HG03139 (cell line): ENCODE measurements around the gene NEO1.

Source experiments
- ATAC-seq: cut with Tn5 transposase; IDR thresholded peaks from one replicate; pipeline ENCODE4 v1.9.1; 2021; ENCODE audit not compliant: unreplicated experiment

Gene NEO1

DNA sequence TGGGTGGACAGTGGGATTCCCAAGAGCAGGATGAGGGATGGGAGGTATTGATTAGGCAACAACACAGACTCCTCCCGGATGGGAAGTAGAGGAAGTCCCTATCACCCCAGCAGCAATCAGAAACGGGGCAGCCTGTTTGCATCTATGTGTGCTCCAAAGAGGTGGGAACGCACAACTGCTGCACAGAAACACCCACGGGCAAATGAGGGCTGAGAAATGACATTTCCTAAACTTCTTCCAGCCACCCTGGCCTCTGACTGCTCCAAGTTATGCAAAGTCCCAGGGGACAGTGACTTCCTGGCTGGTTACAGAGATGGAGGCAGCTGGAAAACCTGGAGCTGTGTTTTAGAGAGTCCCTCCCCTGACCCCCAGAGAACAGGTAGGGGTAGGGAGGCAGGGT is 273.9 kb downstream of the NEO1 start:
- ATAC-seq: no peak

DNA sequence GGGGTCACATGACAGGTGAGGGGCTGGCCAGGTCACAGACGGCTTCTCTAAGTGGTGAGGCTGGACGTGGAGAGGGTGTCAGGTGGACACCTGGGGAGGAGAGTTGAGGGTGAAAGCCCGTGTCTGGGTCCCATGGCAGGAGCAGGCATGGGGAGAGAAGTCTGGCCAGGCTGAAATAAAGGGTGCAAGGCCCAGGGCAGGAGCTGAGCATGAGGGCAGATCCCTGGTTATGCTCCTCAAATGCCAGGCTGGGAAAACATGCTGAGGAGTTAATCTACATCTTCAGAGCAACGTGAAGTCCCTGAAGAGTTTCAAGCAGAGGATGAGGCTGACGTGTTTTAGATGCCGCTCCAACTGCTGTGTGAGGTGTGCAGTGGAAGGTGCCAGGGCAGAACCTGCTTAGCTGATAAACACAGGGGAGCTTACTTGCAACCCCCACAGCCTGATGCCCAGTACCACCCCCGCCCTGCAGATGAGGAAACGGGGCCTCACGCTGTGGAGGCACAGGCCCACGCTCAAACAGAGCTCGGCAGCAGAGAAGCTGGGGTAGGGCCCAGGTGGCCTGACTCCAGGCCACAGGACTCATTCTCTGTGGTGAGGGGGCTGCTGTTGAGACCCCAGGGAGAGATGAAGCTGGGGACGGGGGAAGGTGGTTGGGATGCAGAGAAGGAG is 276.0 kb downstream of the NEO1 start:
- no peak for ATAC-seq

DNA sequence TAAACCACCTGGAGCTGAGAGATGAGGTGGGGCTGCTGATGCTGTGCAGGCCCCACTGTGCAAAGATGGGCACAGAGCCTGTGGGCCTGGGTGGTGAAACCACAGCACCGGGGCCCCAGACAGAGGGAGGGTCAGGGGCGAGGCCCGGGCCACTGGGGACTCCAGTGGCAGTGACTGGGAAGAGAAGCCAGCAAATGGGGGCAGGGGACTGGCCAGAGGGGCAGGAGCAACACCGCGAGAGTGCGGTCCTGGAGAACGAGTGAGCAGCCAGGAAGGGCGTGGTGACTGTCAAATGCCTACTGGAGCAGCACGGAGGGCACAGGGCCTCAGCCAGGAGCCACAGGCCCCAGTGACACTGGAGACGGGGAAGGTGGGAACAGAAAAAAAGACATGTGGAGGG is 276.7 kb downstream of the NEO1 start:
- no peak for ATAC-seq

DNA sequence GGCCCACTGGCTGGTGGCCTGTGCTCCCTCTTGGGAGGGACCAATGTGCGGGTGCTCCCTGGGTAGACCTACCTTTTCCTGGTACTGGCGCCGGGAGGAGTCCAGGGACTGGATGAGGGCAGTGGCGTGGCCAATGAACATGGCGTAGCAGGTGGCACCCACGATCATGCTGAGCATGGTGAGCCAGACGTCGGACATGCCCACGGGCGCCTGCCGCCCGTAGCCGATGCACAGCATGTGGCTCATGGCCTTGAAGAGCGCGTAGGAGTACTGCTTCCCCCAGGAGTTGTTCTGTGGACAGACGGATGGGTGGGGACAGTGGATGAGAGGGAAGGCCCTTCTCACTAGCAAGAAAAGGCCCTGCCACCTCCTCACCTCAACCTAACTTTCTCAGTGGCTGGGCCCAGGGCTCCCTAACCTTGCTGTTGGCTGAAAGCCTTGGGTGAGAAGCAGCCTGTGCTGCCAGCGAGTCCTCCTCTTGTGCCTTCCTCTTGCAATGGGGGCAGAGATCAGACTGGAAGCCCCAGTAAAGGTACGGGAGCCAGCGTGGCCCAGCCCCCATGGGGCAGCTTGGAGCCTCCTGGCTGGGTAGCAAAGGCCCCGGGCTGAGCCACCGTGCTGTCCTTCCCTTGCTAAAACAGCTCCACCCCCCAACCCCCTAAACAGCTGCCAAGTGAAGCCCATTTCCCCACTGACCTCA is 277.4 kb downstream of the NEO1 start:
- ATAC-seq: no peak

DNA sequence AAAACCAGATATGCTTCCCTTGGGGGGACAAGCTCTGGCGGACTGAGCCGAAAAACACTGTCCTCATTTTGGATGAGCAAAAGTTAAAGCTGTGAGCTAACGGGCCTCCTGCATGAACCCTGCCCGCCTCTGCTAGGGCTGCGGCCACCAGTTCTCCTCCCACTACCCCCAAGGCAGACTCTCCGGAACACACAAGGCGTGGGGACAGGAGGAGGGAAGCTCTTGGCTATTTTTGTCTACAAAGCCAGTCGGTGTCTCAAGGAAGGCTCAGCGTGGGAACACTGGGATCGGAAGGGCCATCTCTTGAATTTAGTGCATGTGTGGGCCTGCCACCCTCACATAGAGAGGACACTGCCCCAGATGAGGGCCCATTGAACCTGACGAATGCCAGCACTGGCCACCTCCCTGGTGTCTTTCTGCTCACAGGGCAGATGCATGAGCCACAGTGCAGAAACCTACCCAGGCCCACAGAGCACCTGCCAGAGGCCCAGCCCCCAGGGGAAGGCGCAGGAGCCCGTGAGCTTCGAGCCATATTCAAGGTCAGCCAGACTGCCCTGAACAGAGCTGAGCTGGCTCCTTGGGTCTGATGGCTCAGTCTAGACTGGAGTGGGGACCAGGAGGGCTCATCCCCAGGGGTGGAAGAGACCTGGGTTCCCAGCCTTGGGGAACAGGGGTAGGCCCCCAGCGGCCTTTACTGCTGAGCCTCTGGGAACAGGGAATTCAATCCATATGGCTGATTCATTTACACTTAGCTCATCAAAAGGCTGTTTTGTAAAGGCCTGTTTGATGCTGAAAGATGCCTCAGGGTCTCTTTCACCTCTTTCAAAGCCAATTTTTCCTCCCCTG is 278.2 kb downstream of the NEO1 start:
- no peak for ATAC-seq

DNA sequence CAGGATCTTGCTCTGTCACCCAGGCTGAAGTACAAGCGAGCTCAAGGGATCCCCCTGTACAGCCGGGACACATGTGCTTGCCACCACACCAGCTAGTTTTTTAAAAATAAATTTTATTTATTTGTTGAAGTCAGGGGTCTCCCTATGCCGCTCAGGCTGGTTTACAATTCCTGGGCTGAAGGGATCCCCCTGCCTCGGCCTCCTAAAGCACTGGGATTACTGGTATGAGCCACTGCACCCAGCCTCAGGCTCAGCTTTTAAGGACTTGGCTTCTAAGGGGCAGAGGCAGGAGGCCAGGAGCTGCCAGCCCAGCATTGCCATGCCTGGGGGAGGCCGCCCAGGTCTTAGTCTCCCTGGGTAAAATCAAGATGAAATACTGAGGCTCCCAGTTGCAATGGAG is 279.2 kb downstream of the NEO1 start:
- no peak for ATAC-seq

DNA sequence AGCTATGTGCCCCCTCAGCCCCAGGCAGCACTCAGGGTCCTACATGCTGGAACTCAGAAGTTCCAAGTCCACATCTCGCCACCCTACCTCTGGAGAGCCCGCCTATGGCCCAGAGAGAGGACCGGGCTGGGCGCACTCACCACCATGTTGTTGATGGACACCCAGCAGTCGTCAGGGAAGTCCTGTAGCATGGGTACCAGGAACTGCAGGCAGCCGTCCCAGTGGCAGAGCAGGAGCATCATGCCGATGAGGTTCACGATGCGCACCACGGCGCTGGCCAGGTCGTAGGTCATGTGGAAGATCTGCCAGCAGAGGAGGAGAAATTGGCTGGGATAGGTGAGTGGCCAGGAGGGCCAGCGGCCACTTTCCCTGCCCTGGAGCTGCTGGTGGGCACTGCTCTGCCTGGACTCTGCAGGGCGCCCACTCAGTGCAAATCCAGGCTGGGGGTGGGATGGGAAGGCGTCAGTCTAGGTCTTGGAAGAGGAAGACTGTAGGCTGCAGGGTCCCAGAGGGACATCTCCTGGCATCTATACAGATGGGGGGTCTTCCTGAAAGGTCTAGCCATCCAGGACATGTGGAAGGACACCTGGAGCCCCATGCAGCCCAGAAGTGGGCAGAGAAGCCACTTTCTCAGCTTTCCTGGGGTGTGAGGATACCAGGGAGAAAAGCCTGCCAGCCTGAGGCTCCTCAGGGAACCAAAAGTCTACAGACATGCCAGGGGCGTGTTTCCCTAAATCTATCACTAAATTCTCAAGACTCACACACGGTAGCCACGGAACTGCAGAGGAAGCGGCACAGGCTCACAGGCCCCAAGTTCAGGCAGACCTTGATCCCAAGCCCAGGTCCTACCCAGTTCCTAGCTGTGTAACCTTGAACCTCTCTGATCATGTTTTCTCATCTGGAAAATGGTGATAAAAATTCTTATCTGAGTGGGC is 280.0 kb downstream of the NEO1 start:
- no peak for ATAC-seq

DNA sequence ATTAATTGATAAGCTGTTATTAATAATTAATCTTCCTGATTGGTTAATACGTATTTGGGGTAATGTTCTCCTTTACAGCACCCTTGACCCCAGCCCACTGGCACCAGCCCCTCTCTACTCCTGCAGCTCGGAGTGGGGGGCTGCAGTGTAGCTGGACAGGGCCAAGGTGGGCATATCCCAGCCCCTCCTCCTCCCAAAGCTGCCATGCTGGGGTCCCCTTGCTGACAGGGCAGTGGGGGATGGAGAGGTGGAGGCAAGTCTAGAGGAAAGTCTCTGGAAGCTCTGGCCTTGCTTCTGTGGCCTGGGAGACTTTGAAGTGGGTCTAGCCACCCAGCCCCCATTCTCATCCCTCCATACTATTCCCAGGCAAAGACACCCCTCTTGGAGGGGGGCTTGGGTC is 280.7 kb downstream of the NEO1 start:
- ATAC-seq: no peak

DNA sequence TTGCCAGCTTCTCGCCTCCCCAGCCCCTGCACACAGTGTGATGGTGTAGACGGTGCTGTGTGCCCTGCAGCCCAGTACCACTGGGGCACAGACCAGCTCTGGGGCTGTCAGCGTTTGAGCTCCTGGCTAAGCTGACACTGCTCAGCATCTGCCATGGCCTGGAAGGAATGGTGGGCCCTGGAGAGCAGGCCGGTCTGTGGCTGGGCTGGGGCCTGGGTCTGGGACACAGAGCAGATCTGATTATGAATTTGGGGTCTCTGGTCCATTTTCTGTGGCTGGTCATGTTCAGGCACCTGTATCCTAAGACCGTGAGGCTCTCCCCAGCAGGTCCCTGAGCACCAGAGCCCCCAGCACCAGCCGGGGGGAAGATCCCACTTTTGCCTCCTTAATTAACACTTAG is 281.8 kb downstream of the NEO1 start:
- no peak for ATAC-seq

DNA sequence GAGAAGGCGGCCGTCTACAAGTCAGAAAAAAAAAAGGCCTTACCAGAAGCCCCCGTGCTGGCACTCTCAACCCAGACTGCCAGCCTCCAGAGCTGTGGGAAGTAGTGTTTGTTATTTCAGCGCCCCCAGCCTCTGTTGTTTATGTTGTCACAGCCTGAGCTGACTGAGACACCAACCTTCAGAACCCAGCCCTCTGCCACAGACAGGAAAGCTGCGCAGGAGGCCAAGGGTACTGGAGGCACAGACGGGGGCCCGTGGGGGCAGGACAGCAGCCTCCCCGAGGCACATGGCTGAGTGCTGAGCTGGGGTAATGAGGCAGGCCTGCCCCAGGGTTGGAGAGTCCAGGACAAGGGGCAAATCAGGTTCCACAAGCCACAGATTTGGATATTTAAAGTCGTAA is 282.8 kb downstream of the NEO1 start:
- no peak for ATAC-seq

DNA sequence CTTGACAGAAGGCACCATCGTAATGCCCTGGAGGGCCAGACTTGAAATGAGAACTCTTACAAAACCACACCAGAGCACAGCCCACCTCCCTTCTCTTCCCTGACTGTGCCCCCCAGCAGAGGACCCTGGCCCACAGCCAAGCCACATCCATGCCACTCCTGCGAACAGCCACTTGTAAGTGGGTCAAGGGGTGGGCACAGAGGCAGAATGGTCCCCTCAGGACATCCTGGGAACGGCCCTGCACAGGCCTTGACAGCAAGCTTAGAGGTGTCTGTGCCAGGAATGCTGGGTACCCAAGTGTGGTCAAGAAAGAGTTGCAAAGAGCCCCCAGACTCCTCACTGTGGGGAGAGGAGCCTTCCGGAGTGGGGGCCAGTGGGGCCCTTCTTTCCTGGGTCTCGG is 283.2 kb downstream of the NEO1 start:
- no peak for ATAC-seq

DNA sequence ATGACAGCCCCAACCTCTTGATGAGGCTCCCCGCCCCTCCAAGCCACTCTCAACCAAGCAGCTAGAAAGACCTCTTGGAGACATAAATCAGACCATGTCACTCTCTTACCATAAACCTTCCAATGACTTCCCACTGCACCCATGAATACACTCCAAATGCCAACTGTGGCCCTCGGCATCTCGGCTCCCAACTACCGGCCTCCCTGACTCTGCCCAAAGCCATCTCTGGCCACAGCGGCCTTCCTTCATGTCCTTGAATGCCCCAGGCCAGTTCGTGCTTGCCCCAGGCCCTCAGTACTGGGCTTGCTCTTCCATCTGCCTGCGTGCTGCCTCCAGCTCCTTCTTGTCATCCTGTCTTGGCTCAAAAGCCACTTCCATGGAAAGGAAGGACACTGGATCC is 284.5 kb downstream of the NEO1 start:
- no peak for ATAC-seq

DNA sequence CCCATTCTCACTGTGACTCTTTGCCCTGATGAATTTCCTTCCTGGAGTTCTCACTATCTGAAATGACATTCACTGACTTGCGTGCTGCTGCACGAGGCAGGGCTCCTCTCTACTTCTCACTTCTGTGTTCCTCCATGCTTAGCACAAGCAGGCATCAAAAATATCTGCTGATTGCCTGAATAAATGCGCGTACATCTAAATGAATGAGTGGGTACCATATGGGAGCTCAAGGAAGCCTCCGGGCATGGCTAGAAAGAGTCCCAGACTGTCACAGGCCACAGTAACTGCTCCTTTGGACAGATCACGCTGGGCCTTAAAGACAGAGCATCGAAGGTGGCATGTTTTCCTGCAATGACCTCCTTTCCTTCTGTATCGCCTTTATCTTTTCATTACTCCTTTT is 284.9 kb downstream of the NEO1 start:
- ATAC-seq: no peak

DNA sequence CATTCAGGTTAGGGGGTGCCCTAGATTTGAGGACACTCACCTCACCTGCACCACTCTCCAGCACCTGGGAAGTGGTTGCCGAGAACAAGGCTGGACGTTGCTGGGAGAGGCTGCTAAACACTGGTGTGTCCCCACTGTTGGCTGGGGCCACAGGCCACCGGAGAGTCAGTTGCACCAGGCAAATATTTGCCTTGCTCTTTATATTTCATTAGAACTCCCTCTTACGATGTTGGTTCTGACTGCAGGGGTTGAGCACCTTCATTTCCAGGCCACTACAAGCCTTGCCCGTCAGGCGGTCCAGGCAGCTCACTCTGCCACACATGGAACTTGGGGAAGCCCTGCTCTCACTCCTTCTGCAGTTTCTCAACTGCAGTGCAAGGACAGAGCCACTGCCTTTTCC is 285.8 kb downstream of the NEO1 start:
- no peak for ATAC-seq

DNA sequence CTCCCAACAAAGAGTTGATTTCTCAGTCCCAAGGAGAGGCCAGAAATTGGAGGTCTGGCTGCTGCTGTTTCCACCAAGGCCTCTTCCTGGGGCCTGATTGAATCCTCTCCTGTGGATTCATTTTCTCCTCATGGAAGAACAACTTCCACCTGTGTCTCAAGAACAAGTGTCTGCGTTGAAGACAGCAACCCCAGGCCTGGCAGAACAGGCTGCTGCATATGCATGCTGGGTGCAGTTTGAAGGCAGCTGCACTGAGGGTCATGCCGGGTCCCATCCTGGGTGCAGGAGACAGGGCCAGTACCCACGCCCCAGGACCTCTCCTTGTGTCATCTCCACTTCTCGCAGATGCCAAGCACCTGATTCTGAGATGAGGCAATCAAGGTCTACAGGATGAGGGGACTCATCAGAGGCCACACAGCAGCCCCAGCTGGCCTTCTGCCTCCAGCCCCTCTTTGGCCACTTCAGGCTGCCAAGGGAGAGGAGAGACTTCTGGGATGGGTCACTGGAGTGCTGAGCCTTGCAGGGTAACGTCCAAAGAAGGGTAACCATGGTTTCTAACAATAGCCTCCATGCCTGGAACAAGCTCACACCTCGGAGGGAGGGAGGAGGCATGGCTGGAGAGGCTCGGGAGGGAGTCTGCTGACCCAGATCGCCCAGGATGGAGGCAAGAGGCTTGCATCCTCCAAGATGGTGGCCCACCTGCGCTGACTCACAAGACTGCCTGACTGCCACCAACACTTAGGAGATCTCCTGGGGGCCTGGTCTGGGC is 286.5 kb downstream of the NEO1 start:
- no peak for ATAC-seq

DNA sequence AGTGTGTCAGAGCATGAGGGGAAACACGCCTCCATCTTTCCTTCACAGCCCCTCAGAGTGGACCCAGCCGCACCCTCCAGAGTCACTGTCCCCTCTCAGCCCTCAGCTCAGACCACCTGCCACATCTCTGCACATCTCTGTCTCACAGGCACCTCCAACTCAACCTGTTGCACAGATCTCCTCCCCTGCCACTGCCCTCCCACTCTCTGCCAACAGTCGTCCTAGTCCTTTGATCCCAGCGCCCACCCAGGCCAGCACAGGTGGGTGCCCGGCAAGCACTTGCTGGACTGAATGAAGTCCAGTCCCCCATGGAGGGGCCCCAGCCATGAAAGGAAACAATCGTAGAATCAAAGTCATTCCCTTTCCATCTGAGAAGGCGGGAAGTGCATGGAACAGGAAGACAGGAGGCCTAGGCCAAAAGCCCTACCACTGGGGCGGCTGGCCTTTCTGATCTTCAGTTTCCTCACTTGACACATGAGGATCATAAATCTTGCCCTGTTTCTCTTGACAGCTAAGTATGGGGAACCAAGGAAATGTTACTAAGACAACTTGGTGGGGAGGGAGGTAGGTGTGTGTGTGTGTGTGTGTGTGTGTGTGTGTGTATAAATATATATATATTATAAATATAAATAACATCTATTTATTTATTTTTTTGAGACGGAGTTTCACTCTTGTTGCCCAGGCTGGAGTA is 288.4 kb downstream of the NEO1 start:
- no peak for ATAC-seq

DNA sequence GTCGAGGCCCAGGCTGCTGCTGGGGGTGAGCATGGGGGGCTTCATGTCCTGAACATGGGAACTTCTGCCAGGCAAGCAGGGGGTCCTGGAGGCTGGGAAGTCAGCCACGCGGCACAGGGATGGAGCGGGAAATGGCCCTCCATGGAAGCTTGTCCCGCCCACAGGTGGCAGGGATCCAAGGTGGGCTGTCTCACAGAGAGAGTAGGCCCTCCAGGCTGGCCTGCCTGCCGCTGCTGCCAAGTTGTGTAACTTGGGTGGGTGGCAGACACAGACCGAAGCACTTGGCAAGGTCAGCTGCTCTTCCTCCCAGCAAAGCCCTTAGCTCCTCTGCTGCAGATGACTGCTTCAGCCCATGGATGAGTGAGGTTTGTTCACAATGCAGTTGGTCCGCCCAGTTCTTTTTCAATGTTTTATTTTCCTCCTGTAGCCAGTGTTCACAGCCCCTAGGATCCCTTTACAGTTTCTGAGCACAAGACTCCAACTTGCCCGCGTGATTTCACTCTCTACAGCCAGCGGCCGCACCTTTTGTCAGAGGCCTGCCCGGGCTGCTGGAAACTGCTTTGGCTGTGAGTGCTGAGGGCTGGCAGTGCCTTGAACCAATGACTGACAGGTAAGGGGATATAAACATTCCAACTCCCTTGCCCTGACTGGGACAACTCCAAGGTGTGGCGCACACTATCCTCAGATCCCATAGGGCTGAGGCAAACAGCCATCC is 289.8 kb downstream of the NEO1 start:
- ATAC-seq: no peak

DNA sequence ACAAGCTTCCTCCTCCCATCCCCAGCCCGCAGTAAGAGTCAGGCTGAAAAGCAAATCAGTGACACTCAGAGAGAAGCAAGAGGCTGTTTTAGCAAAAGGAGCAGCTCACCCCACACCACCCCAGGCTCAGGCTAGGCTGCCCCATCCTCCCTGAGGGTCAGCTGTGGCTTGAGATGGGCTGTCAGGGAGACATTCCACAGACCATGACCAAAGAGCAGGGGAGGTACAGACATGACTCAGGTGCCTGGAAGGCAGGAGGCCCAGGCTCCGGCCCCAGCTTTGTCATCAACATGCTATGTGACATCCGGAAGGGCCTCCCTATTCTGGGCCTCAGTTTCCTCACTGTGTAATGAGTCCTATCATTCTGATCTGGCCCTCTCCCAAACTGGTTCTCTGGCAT is 291.8 kb downstream of the NEO1 start:
- ATAC-seq: no peak

DNA sequence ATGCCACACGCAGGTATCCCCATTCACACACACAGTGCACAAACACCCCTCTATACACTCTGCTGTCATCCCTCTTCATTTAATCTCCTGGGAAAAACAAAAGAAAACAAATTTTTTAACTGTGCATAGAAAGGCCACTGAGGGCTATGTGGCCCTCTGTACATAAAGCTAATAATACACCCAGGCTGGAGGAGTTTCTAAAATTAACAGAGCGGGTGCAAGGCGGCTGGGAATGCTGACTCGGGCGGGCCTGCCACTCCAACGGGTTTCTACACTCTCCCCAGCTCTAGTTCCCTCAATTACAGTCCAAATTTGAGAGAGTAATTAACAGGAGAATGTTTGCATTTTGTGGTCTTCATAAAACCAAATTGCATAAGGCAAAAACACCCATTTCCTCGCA is 293.4 kb downstream of the NEO1 start:
- ATAC-seq: no peak
